Measurements from ENCODE around the gene HDAC4. TPM values are rescaled to one million over a fixed set of nuclear protein-coding genes. Genes with fewer than 3 reads are reported as not detected.

Gene HDAC4
- total RNA-seq, 4 donors from 2014 or later: 68.0 to 123 (median 86.5) TPM

GRCh38 chr2:239223310-239224198, 177.3 kb downstream of the HDAC4 start:
- H3K4me1 ChIP-seq: peaks cover 0 to 89% (median 70%) of the 10 kb centered on the region in 4 donors
- WGBS, 2 donors: 34 to 46% methylated on average over 24 of the region's 24 CpGs
- no peak for DNase-seq (ENCODE audit: low spot score in 2 of 2)
- no peaks in the 10 kb centered on the region for H3K27me3 ChIP-seq
- TF ChIP-seq POLR2A (IDR thresholded peaks at IDR 0.05) (no peak), EP300 (IDR thresholded peaks at IDR 0.05) (peak; percentile 36 to 73)
- no peaks in the 10 kb centered on the region for H3K36me3 ChIP-seq
- no peaks in the 10 kb centered on the region for H3K9me3 ChIP-seq
- peak overlapping the region; percentile 67 to 94 (median 90) for H3K27ac ChIP-seq
- H3K4me3 ChIP-seq: peak overlapping the region in 1 of 4 donors; percentile 6

DNA sequence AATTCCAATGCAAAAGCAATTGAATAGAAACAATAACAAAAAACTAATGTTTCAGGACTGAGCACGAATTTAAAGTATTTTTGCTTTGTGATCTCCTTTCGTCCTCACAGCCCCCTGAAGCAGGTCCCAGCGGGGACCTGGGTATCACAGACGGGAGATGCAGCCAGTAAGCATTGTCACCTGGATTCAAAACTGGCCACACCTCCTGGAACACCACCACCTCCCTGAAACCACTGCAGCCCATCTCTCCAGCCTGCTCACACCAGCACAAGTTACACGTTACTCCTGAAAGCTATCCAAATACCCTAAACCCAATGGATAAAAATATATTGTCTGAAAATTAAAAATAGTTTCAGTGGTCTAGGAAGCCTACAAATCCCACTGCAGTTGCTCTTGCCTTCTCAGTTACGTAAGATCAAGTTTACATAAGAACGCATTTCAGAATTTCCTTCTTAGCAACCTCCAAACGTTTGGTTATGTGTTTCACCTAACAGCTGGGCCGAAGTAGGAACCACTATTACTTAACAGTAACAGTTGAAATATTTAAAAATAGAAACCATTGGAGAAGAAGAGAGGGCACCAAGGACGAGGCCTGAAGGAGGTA, 178.0 kb downstream of the HDAC4 start:
- Histone ChIP-seq H3K36me3 (no peaks in the 10 kb centered on the region), H3K4me3 (peak overlapping the region in 1 of 4 donors; percentile 6), H3K9me3 (no peaks in the 10 kb centered on the region), H3K27ac (peak overlapping the region; percentile 67 to 94 (median 90)), H3K4me1 (peaks cover 0 to 83% (median 67%) of the 10 kb centered on the region in 4 donors), H3K27me3 (no peaks in the 10 kb centered on the region)
- no peak for DNase-seq (ENCODE audit: low spot score in 2 of 2)
- WGBS, 2 donors: 34 to 37% methylated on average over 10 of the region's 10 CpGs
- TF ChIP-seq EP300 (IDR thresholded peaks at IDR 0.05): peak in 1 of 2 donors; percentile 51
- TF ChIP-seq CTCF (IDR thresholded peaks at IDR 0.05): no peak
- no peak for TF ChIP-seq POLR2A (IDR thresholded peaks at IDR 0.05)

GRCh38 chr2:239222312-239222660, 178.5 kb downstream of the HDAC4 start:
- DNase-seq (ENCODE audit: low spot score in 2 of 2): no peak
- no peaks in the 10 kb centered on the region for H3K9me3 ChIP-seq
- peak overlapping the region; percentile 67 to 94 (median 90) for H3K27ac ChIP-seq
- H3K4me3 ChIP-seq: peak overlapping the region in 2 of 4 donors; percentile 8 to 29
- H3K27me3 ChIP-seq: no peaks in the 10 kb centered on the region
- TF ChIP-seq CTCF (IDR thresholded peaks at IDR 0.05): no peak
- TF ChIP-seq EP300 (IDR thresholded peaks at IDR 0.05): no peak
- no peak for TF ChIP-seq POLR2A (IDR thresholded peaks at IDR 0.05)
- 27 to 30% methylated on average over 2 of the region's 2 CpGs for WGBS, 2 donors
- peaks cover 0 to 78% (median 62%) of the 10 kb centered on the region in 4 donors for H3K4me1 ChIP-seq
- H3K36me3 ChIP-seq: no peaks in the 10 kb centered on the region

DNA sequence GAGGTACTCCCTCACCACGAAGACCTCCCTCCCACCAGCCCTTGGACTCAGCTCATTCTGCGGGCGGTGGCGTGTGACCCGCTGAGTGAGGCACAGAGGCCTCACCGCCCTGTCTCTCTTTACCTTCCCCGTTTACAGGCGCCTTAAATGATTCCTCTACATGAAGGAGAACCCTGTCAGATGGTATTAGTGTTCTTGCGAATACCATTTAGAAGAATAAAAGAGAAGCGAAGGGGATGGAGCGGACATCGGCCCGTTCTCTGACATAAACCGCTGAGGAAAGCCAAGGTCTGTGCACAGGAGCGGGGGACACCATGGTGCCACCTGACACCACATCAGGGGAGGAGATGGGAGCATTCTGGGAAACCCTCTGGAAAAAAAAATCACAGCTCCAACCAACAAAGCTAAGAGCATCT, 179.8 kb downstream of the HDAC4 start:
- 94 to 97% methylated on average over 15 of the region's 15 CpGs for WGBS, 2 donors
- no peaks in the 10 kb centered on the region for H3K36me3 ChIP-seq
- H3K27ac ChIP-seq: peak overlapping the region; percentile 67 to 94 (median 90)

GRCh38 chr2:239220341-239220740, 180.5 kb downstream of the HDAC4 start:
- Histone ChIP-seq H3K9me3 (no peaks in the 10 kb centered on the region), H3K4me3 (no peak overlapping the region), H3K27me3 (no peaks in the 10 kb centered on the region), H3K4me1 (peaks cover 0 to 72% (median 48%) of the 10 kb centered on the region in 4 donors), H3K27ac (peak overlapping the region in 2 of 4 donors; percentile 92 to 94), H3K36me3 (no peaks in the 10 kb centered on the region)
- WGBS, 2 donors: 90 to 92% methylated on average over 9 of the region's 9 CpGs
- DNase-seq (ENCODE audit: low spot score in 2 of 2): no peak
- TF ChIP-seq POLR2A (IDR thresholded peaks at IDR 0.05) (no peak), EP300 (IDR thresholded peaks at IDR 0.05) (no peak), CTCF (IDR thresholded peaks at IDR 0.05) (no peak)

More for the DNA sequence above, 179.8 kb downstream of the HDAC4 start:
- no peak overlapping the region for H3K4me3 ChIP-seq
- no peak for TF ChIP-seq EP300 (IDR thresholded peaks at IDR 0.05)
- TF ChIP-seq POLR2A (IDR thresholded peaks at IDR 0.05): no peak
- TF ChIP-seq CTCF (IDR thresholded peaks at IDR 0.05): no peak
- H3K4me1 ChIP-seq: peaks cover 0 to 75% (median 53%) of the 10 kb centered on the region in 4 donors
- no peaks in the 10 kb centered on the region for H3K27me3 ChIP-seq
- no peaks in the 10 kb centered on the region for H3K9me3 ChIP-seq
- no peak for DNase-seq (ENCODE audit: low spot score in 2 of 2)

Data from tibial nerve (tissue), 4 donors.